ENCODE data around the gene DPYD.

GRCh38 chr1:97245026-97245425, 675.8 kb downstream of the DPYD start:
- no peak for TF ChIP-seq POLR2A (IDR thresholded peaks at IDR 0.05)
- TF ChIP-seq CTCF (IDR thresholded peaks at IDR 0.05) = no peak
